ENCODE data around the gene KRT36.

The KRT36 gene

DNA sequence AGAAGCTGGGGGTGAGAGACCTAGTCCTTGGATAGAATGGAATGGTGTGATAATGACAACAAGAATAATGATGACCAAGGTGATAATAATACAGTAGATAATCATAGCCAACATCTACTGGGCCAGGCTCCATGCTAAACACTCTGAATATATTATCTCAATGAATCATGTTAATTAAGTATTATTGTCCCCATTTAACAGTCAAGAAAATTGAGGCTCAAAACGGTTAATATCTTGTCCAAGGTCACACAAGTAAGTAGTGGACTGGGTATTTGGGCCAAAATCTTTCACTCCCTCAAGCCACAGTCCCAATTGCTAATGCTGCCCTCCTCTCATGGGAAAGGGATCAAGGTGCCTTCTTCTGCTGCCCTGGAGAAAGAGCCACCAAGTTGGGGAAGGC is 42.3 kb upstream of the KRT36 start:
- Histone ChIP-seq H3K18ac (ENCODE audit: low read length) (no peak overlapping the region), H4K5ac (ENCODE audit: low read length) (no peak overlapping the region), H2AK5ac (ENCODE audit: low read length) (peak overlapping the region; percentile 40), H2BK15ac (replicated peaks; ENCODE audit: low read depth) (no peak overlapping the region), H3K36me3 (ENCODE audit: control insufficient read depth, insufficient read depth, low read length) (no peaks in the 10 kb centered on the region), H3K27me3 (ENCODE audit: insufficient read depth, low read length, poor library complexity) (no peaks in the 10 kb centered on the region), H3K79me1 (ENCODE audit: low read length) (no peaks in the 10 kb centered on the region), H3K79me2 (ENCODE audit: control insufficient read depth, insufficient read depth, low read length) (peaks cover 8% of the 10 kb centered on the region), H2BK5ac (ENCODE audit: low read length) (no peak overlapping the region), H3K4me3 (ENCODE audit: low read length) (no peak overlapping the region), H3K4ac (ENCODE audit: low read depth, low read length) (no peak overlapping the region), H4K8ac (ENCODE audit: low read depth, low read length) (no peak overlapping the region), H3K4me1 (ENCODE audit: control insufficient read depth, low read depth, low read length) (peaks cover 31% of the 10 kb centered on the region), H3K9ac (ENCODE audit: low read length) (no peak overlapping the region), H3K56ac (ENCODE audit: low read length) (no peak overlapping the region), H3K27ac (ENCODE audit: low read depth, low read length) (no peak overlapping the region), H3K4me2 (ENCODE audit: low read length) (no peak overlapping the region), H2BK120ac (ENCODE audit: low read depth, low read length) (no peak overlapping the region), H3K23ac (ENCODE audit: low read length) (peak overlapping the region; percentile 48)
- no CpG with 5 or more reads among the region's 1 CpG for WGBS (ENCODE audit: extremely low coverage, insufficient coverage, low lambda C conversion rate)
- no peak for DNase-seq

- H3K4me1 ChIP-seq (ENCODE audit: control insufficient read depth, low read depth, low read length) = peaks cover 17% of the 10 kb centered on the region
- H3K4ac ChIP-seq (ENCODE audit: low read depth, low read length) = peak overlapping the region; percentile 2
- no CpG with 5 or more reads among the region's 8 CpGs for WGBS (ENCODE audit: extremely low coverage, insufficient coverage, low lambda C conversion rate)
- no peak overlapping the region for H3K4me3 ChIP-seq (ENCODE audit: low read length)
- peak overlapping the region; percentile 38 for H3K9ac ChIP-seq (ENCODE audit: low read length)
- H3K36me3 ChIP-seq (ENCODE audit: control insufficient read depth, insufficient read depth, low read length) = no peaks in the 10 kb centered on the region
- peaks cover 3% of the 10 kb centered on the region for H3K79me1 ChIP-seq (ENCODE audit: low read length)
- H2BK5ac ChIP-seq (ENCODE audit: low read length) = peak overlapping the region; percentile 82
- no peak overlapping the region for H4K8ac ChIP-seq (ENCODE audit: low read depth, low read length)
- H3K79me2 ChIP-seq (ENCODE audit: control insufficient read depth, insufficient read depth, low read length) = peaks cover 9% of the 10 kb centered on the region
- H2BK120ac ChIP-seq (ENCODE audit: low read depth, low read length) = no peak overlapping the region
- no peaks in the 10 kb centered on the region for H3K27me3 ChIP-seq (ENCODE audit: insufficient read depth, low read length, poor library complexity)
- peak overlapping the region; percentile 91 for H2AK5ac ChIP-seq (ENCODE audit: low read length)
- no peak overlapping the region for H3K4me2 ChIP-seq (ENCODE audit: low read length)
- H3K18ac ChIP-seq (ENCODE audit: low read length) = peak overlapping the region; percentile 13
- no peak overlapping the region for H2BK15ac ChIP-seq (replicated peaks; ENCODE audit: low read depth)
- peak; percentile 98 for DNase-seq
- peak overlapping the region; percentile 45 for H3K56ac ChIP-seq (ENCODE audit: low read length)
- H3K23ac ChIP-seq (ENCODE audit: low read length) = peak overlapping the region; percentile 29
- H3K27ac ChIP-seq (ENCODE audit: low read depth, low read length) = peak overlapping the region; percentile 77
- H4K5ac ChIP-seq (ENCODE audit: low read length) = no peak overlapping the region
Measured at GRCh38 chr17:41530062-41531048, 40.6 kb upstream of the KRT36 start.

DNA sequence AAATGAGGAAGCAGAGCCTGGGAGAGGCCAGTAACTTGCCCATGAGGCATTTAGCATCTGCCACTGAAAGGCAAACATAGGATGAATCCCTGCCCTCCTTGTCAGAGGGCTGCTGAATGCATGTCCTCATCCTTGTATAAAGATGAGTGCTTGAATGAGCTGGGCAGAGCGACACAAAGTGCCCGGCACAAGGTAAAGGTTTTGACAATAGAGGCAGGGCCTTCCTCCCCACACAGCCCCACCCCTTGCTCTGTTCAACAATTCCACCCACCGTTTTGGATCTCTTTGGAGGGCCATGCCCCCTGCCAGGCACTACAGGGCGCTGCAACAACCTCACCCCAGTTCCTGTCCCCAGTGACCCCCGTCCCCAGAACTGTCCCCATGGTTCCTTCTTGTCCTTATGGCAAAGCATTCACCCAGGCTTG is 39.8 kb upstream of the KRT36 start:
- no CpG with 5 or more reads among the region's 5 CpGs for WGBS (ENCODE audit: extremely low coverage, insufficient coverage, low lambda C conversion rate)
- H3K56ac ChIP-seq (ENCODE audit: low read length) = peak overlapping the region; percentile 8

DNA sequence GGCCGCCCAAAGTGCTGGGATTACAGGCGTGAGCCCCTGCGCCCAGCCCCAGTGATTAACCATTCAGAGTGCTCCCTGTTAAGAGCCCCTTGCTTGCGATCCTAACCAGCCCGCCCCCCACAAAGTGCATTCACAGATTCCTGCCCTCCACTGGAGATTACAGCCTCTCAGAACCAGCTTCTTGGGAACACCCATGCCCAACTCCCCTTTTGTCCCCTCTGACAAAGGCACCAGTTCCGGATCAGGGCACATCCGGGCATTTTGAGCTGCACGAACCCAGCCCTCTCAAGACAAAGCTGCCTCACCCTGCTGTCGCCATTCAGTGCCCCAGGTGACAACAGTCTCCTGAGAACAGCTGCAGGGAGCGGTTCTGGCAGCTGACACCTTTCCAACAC is 39.2 kb upstream of the KRT36 start:
- Histone ChIP-seq H4K5ac (ENCODE audit: low read length) (no peak overlapping the region), H3K79me2 (ENCODE audit: control insufficient read depth, insufficient read depth, low read length) (peaks cover 9% of the 10 kb centered on the region), H4K8ac (ENCODE audit: low read depth, low read length) (no peak overlapping the region), H3K9ac (ENCODE audit: low read length) (no peak overlapping the region), H2BK120ac (ENCODE audit: low read depth, low read length) (no peak overlapping the region), H2BK15ac (replicated peaks; ENCODE audit: low read depth) (no peak overlapping the region), H3K4me1 (ENCODE audit: control insufficient read depth, low read depth, low read length) (peaks cover 16% of the 10 kb centered on the region), H3K36me3 (ENCODE audit: control insufficient read depth, insufficient read depth, low read length) (peaks cover 6% of the 10 kb centered on the region), H3K27me3 (ENCODE audit: insufficient read depth, low read length, poor library complexity) (no peaks in the 10 kb centered on the region), H2BK5ac (ENCODE audit: low read length) (no peak overlapping the region), H3K27ac (ENCODE audit: low read depth, low read length) (no peak overlapping the region), H3K23ac (ENCODE audit: low read length) (no peak overlapping the region), H3K4ac (ENCODE audit: low read depth, low read length) (peak overlapping the region; percentile 65), H3K56ac (ENCODE audit: low read length) (peak overlapping the region; percentile 44), H2AK5ac (ENCODE audit: low read length) (no peak overlapping the region), H3K4me3 (ENCODE audit: low read length) (no peak overlapping the region), H3K18ac (ENCODE audit: low read length) (peak overlapping the region; percentile 15), H3K4me2 (ENCODE audit: low read length) (no peak overlapping the region), H3K79me1 (ENCODE audit: low read length) (peaks cover 3% of the 10 kb centered on the region)
- peak; percentile 69 for DNase-seq
- no CpG with 5 or more reads among the region's 10 CpGs for WGBS (ENCODE audit: extremely low coverage, insufficient coverage, low lambda C conversion rate)

More for the DNA sequence above, 39.8 kb upstream of the KRT36 start:
- peaks cover 2% of the 10 kb centered on the region for H3K36me3 ChIP-seq (ENCODE audit: control insufficient read depth, insufficient read depth, low read length)
- no peak overlapping the region for H3K4me3 ChIP-seq (ENCODE audit: low read length)
- peak overlapping the region; percentile 91 for H2AK5ac ChIP-seq (ENCODE audit: low read length)
- no peak overlapping the region for H3K23ac ChIP-seq (ENCODE audit: low read length)
- no peaks in the 10 kb centered on the region for H3K27me3 ChIP-seq (ENCODE audit: insufficient read depth, low read length, poor library complexity)
- H3K4ac ChIP-seq (ENCODE audit: low read depth, low read length) = no peak overlapping the region
- peaks cover 9% of the 10 kb centered on the region for H3K79me2 ChIP-seq (ENCODE audit: control insufficient read depth, insufficient read depth, low read length)
- H2BK15ac ChIP-seq (replicated peaks; ENCODE audit: low read depth) = no peak overlapping the region
- no peak overlapping the region for H4K5ac ChIP-seq (ENCODE audit: low read length)
- no peak overlapping the region for H4K8ac ChIP-seq (ENCODE audit: low read depth, low read length)
- H3K4me2 ChIP-seq (ENCODE audit: low read length) = no peak overlapping the region
- H3K18ac ChIP-seq (ENCODE audit: low read length) = peak overlapping the region; percentile 15
- no peak for DNase-seq
- H3K27ac ChIP-seq (ENCODE audit: low read depth, low read length) = peak overlapping the region; percentile 77
- H3K79me1 ChIP-seq (ENCODE audit: low read length) = peaks cover 3% of the 10 kb centered on the region
- no peak overlapping the region for H2BK120ac ChIP-seq (ENCODE audit: low read depth, low read length)
- H3K9ac ChIP-seq (ENCODE audit: low read length) = peak overlapping the region; percentile 38
- peak overlapping the region; percentile 82 for H2BK5ac ChIP-seq (ENCODE audit: low read length)
- peaks cover 16% of the 10 kb centered on the region for H3K4me1 ChIP-seq (ENCODE audit: control insufficient read depth, low read depth, low read length)

DNA sequence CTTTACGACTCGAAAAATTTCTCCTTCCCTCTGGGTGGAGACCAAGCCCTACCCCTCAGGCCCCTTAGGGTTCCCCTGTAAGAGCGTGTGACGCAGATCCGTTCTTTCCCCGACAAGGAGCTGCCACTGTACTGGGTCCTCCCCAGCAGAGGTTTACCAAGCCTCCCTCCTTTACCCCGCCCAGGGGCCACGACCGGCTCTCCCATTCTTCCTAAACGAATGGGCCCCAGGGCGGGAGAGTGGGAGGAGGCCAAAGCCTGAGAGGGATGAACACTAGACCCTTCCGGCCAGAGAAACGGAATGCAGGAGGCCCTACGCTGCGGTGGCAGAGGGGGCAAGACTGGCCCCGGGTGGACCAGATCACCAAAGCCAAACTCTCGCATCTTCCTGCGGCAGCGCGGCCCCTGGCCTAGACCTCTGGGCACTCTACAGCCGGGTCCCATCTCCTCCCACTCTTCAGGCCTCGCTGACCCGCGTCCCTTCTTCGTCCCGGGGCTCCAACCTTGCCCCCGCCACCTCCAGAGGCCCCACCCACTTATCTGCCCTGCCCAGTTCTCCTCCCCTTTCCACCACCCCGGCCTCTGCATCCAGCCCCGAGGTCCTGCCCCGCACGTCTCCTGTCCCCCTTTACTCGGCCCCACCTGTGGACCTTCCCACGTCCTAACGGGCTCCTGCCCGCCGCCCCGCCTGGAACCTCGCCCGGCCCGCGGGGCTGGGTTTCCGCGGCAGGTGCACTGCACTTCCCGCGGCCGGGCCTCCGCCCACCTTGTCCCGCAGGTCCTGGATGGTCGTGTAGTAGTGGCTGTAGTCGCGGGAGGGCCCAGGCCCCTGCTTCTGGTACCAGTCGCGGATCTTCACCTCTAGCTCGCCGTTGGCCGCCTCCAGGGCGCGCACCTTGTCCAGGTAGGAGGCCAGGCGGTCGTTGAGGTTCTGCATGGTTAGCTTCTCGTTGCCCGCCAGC is 37.6 kb upstream of the KRT36 start:
- DNase-seq = peak; percentile 51
- peak overlapping the region; percentile 71 for H3K23ac ChIP-seq (ENCODE audit: low read length)
- no peak overlapping the region for H2BK15ac ChIP-seq (replicated peaks; ENCODE audit: low read depth)
- H3K9ac ChIP-seq (ENCODE audit: low read length) = peak overlapping the region; percentile 58
- peak overlapping the region; percentile 69 for H3K4me2 ChIP-seq (ENCODE audit: low read length)
- H4K8ac ChIP-seq (ENCODE audit: low read depth, low read length) = no peak overlapping the region
- H3K4me1 ChIP-seq (ENCODE audit: control insufficient read depth, low read depth, low read length) = peaks cover 16% of the 10 kb centered on the region
- peak overlapping the region; percentile 20 for H3K4me3 ChIP-seq (ENCODE audit: low read length)
- no peak overlapping the region for H4K5ac ChIP-seq (ENCODE audit: low read length)
- H3K4ac ChIP-seq (ENCODE audit: low read depth, low read length) = no peak overlapping the region
- peaks cover 9% of the 10 kb centered on the region for H3K36me3 ChIP-seq (ENCODE audit: control insufficient read depth, insufficient read depth, low read length)
- peaks cover 3% of the 10 kb centered on the region for H3K79me1 ChIP-seq (ENCODE audit: low read length)
- no peak overlapping the region for H2AK5ac ChIP-seq (ENCODE audit: low read length)
- peak overlapping the region; percentile 91 for H3K56ac ChIP-seq (ENCODE audit: low read length)
- H2BK5ac ChIP-seq (ENCODE audit: low read length) = peak overlapping the region; percentile 49
- peaks cover 9% of the 10 kb centered on the region for H3K79me2 ChIP-seq (ENCODE audit: control insufficient read depth, insufficient read depth, low read length)
- H3K18ac ChIP-seq (ENCODE audit: low read length) = peak overlapping the region; percentile 35
- peak overlapping the region; percentile 40 for H3K27ac ChIP-seq (ENCODE audit: low read depth, low read length)
- WGBS (ENCODE audit: extremely low coverage, insufficient coverage, low lambda C conversion rate) = no CpG with 5 or more reads among the region's 62 CpGs
- H3K27me3 ChIP-seq (ENCODE audit: insufficient read depth, low read length, poor library complexity) = no peaks in the 10 kb centered on the region
- H2BK120ac ChIP-seq (ENCODE audit: low read depth, low read length) = no peak overlapping the region
